Stimulated activated CD8-positive, alpha-beta memory T cell treated with anti-CD3 and anti-CD28 coated beads, Interleukin-12 subunit alpha, Interleukin-12 subunit beta, amount 100 ng/mL, for 1 hour (primary cell): ENCODE measurements around the gene EXPH5.
"Not testable (repeated sequence)": the region's sequence is repeated elsewhere in the genome, so short reads cannot be mapped to it uniquely, and the experiment has no call there.

ENCODE experiments used
- DNase-seq: peaks from one replicate; pipeline ENCODE4 v3.0.0-alpha.2; 2020; ENCODE audit warnings: low read depth

Gene EXPH5

DNA sequence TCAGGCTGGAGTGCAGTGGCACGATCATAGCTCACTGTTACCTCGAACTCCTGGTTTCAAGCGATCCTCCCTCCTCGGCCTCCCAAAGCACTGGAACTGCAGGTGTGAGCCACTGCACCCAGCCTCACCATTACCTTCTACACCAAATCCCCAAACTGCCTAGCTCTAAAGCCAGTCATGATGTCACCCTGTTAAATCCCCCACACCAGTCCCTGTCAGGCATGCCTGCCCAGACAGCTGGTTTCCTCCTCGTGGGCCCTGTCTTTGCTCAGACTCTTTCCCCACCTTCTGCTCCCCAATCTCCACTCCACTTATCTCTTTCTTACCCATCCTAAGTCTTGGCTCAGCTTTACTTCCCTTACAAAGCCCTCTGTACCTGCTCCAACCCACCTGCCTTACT, 12.5 kb upstream of the EXPH5 start:
- no peak for DNase-seq

DNA sequence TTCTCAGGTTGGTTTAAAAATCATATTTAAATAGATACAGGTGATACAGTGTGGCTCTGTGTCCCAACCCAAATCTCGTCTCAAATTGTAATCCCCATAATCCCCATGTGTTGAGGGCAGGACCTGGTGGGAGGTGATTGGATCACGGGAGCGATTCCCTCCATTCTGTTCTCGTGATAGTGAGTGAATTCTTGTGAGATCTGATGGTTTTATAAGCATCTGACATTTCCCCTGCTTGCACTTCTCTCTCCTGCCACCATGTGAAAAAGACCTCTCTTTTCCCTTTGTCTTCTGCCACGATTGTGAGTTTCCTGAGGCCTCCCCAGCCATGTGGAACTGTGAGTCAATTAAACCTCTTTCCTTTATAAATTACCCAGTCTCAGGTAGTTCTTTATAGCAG, 9.2 kb upstream of the EXPH5 start:
- DNase-seq: not testable (repeated sequence)

DNA sequence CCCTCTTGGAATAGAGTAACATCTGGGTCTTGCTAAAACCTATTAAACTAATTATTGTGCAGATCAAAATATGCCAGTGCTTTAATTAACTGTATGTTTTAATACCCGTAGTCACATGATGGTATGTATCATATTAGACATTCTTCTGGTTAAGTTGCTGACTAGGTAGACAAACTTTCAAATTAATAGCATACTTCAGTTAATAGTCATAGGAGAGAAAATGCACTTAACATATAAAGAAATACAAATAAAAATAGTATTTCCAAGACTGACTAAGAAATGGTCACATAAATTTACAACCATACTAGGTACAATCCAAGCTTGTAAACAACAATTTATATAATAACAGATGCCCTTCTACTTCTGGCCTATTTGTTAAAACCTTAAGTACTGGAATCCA, 7.6 kb upstream of the EXPH5 start:
- DNase-seq: no peak

DNA sequence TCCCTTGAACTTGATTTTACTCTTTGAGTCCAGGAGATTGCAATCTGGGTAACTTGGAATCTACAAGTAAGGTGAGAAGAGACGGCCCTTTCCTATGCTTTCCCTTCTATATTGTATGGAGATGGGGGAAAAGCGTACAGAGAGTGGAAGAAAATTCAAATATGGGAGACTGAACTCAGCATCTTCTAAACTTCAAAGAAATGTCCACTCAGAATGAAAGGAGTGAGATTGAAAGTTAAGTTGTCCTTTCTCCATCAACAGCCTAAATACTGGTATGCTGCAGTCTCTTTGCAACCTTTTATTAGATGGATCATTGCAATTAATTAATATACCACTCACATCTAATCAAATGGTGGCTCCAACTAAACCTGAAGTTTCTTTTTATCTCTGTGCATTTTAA, 6.4 kb upstream of the EXPH5 start:
- no peak for DNase-seq

DNA sequence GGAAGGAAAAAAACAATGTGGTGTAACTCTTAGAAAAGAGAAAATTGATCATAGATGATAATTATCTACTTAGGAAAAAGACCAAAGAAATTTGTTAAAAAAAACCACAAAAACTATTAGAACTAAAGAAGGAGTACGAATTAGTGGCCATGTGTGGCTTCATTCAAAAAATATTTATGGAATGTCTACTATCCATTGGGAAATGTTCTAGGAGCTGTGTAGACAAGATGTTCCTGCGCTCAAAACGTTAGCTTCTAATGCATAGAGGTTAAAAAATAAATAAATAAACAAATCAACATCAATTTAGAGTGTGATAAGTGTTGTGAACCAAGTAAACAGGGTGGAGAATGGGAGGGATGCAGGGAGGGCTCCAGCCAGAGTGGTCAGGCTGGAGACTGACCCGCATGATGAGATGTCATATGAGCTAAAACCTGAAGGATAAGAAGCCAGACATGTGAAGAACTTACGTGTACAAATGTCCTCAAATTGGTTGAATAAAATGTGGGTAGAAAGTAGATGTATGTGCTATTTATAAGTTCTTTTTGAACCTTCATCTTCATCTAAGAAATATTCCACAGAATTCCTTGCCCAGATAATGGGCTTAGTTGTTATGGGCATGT, 4.3 kb upstream of the EXPH5 start:
- DNase-seq: no peak

DNA sequence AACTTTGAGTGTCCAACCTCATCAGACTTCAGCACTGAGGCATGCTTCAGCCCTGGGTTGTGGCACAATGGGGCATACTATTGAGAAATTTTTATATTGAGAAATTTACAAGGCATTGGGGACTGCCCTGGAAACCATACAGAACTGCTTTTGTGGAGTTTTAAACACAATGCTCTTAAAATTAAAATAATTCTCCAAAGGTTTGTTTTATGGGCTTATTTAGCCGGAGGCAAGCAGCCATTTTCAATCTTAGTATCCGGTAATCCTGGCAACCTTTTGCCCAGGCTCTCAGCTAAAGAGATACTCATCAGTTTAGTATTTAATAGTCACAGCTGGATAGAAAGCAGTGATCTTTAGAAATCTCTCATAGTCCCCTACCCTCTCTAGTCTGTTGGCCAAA, 3.1 kb upstream of the EXPH5 start:
- DNase-seq: no peak

DNA sequence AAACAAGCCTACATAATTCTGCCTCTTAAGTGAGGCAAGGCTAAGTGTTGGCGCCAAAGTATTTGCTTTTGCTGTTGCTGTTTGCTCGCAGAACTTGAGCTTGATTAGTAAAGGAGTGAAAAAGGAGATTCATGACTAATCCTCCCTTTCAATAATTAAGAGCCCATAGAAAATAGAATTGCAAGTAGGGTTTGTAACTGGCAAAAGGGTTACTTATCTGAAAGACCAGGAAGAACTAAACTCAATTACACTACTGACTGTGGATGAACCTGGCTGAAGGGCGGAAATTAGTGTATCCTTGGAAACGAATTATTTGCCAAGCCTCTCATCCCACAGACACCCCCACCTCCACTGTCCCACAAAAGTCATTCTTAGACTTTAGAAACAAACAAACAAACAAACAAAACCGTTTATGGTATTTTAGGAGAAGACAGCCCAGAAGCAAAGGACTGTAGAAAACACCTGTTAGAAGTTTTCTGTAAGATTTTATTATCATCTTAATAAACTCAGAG, 411 bp upstream of the EXPH5 start:
- no peak for DNase-seq

DNA sequence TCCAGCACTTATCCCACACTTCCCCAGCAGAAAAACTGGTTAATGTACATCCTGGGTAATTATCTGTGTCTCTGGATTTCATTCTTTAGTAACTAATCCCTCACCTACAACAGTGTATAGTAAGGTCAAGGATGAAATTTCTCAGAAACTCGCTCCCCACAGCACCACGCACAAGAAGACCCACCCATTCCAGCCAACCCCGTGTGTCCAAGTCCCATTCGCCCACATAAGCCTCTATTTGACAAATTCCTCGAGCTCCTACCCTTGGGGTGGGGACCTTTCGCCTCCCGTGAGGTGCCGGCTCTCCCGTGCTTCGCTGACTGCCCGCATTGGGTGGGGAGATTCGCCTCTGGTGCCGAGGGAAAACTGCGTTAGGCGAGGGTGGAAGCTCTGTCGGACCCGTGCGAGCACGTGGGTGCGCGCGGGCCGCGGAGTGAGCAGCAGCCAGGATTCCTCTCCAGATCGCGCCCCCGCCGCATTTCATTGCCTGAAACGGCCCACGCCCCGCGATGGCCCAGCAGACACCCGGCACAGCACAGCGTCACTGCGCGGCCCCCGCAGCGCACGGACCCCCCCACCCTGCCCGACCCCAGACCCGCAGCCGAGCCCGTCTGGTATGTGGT, 866 bp downstream of the EXPH5 start:
- DNase-seq: no peak

DNA sequence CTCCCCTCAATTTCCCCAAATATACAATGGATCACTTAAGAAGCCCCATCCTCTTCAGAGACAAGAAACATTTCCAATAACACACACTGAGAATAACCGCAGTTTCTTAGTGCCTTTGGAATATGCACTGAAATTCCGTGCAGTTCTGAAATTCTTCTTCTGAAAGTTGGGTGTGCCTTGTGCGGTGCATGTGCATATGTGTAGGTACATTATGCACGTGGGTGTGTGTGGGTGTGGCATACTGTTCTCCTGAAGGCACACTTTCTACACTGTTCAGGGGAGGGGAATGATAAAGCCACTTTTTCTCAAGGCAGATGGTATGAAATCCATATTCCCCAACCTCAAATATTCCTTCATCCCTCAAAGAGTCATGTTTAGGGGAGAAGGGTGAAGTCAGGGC, 1.7 kb downstream of the EXPH5 start:
- no peak for DNase-seq

DNA sequence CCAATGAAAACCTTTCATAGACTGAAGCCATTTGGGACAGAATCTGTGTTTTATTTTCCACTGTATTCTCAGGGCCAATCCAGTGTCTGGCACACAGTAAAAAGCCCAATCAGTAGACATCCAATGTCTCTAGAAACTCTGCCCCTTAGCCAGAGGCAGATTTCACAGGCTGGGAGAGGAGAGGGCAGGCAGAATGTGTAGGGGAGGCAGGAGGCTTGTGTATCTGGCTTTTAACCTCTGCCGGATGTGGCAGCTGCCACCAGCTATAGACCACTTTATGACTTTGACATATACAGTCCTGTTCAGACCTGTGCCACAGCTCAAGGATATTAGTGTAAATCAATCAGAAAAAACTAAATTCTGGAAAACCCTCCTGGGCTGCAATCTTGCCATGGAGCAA, 4.4 kb downstream of the EXPH5 start:
- no peak for DNase-seq

DNA sequence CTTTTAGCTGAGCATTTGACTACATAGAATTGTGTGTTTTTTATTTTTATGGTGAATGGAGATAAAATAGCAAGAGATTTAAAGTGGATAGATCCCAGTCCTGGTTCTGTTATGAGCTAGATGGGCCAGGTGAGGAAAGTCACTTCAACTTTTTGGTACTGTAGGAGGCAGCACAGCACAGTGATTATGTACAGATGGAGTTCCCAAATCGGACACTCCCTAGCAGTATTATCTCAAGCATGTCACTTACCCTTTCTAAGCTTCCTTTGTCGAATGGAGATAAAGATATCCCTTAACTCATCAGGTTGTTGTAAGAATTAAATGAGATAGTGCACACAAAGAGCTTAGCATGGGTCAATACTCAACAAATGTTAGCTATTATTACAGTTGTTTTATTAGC, 5.3 kb downstream of the EXPH5 start:
- no peak for DNase-seq

DNA sequence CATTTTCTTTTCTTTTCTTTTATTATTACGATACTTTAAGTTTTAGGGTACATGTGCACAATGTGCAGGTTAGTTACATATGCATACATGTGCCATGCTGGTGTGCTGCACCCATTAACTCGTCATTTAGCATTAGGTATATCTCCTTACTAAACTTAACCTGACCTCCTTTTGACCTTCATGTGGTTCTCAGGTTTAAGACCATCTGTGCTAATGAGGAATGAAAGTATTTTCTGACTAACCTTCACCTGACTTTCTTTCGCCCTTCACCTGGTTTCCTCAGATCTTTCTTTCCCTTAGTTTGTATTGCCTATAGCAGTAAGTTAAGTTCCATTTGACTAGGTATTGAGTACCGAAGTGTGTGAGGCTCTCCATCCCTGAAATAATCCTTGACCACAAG, 6.5 kb downstream of the EXPH5 start:
- no peak for DNase-seq

DNA sequence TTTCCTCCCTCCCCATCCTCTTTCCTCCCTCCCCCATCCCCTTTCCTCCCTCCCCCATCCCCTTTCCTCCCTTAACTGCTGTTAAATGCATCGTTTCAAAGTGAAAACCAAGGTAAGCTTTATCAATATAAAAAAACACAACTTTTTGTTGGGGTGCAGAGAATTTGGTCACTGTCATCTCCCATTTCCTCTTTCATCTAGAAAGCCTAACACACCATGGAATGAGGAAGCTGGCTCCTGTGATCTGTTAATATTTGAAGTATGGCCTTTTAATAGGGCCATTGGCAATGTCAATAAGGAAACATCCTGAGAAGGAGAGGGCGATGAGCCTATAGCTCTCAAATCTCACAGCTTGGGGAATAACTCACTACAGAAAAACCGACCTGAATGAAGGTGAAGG, 7.0 kb downstream of the EXPH5 start:
- no peak for DNase-seq

DNA sequence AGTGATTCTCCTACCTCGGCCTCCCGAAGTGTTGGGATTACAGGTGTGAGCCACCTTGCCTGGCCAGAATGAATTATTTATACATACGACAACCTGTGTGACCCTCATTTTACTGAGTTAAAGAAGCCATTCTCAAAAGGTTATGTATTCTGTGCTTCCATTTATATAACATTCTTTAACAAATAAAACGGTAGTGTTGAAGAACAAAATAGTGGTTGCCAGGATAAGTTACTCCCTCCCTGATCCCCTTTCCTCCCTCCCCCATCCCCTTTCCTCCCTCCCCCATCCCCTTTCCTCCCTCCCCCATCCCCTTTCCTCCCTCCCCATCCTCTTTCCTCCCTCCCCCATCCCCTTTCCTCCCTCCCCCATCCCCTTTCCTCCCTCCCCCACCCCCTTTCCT, 7.4 kb downstream of the EXPH5 start:
- not testable (repeated sequence) for DNase-seq

DNA sequence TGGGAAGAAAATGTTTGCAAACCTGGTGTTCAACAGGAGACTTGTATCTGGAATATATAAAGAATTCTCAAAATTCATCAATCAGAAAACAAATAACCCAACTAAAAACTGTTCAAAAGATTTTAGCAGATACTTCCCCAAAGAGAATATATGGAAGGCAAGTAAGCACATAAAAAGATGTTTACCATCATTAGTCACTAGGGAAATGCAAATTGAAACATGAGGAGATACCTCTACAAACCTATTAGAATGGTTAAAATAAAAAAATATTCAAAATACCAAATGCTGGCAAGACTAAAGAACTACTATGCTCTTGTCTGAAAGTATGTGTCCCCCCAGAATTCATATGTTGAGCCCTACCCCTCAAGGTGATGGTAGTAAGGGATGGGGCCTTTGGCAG, 8.6 kb downstream of the EXPH5 start:
- DNase-seq: no peak

DNA sequence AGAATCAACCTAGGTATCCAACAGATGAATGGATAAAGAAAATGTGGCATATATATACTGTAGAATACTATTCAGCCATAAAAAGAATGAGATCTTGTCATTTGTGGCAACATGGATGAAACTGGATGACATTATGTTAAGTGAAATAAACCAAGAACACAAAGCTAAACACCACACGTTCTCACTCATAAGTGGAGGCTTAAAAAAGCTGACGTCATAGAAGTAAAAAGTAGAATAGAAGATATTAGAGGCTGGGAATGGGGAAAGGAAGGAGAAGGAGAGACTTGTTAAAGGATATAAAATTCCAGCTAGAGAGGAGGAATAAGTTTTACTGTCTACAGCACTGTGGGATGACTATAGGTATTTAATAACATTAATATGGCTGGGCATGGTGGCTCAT, 12.9 kb downstream of the EXPH5 start:
- no peak for DNase-seq

DNA sequence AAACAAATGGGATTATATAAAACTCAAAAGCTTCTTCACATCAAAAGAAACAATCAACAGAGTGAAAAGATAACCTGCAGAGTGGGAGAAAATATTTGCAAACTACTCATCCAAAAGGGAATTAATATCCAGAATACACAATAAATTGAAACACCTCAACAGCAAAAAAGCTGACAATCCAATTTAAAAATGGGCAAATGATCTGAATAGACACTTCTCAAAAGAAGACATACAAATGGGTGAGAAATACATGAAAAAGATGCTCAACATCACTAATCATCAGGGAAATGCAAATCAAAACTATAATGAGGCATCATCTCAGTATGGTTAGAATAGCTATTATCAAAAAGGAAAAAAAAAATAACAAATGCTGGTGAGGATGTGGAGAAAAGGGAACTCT, 13.5 kb downstream of the EXPH5 start:
- no peak for DNase-seq

DNA sequence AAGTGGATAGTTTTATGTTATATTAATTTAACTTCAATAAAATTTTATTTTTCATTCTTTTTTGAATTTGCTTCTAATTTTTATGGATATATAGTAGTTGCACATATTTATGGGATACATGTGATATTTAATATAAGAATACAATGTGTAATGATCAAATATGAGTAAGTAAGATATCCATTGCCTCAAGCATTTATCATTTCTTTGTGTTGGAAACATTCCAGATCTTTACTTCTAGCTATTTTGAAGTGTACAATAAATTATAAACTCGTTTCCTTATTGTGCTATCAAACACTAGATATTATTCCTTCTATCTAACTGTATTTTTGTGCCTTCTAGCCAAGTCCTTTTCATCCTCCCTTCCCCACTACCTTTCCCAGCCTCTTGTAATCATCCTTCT, 17.0 kb downstream of the EXPH5 start:
- no peak for DNase-seq

DNA sequence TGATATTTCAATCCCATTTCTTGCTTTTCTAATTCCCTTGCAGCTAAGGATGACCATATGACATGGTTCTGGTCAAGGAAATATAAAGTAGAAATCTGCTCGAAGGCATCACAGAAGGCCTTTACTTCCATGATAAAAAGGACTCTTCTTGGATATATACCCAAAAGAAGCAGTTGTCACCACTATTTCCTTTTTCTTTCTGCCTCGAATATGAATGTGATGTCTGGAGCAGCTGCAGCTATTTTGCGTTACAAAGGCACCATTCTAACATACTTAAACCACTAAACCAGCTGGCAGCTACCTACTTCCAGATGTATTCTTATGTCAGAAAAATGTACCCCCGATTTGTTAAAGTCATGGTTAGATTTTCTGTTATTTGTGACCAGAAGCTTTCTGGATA, 18.9 kb downstream of the EXPH5 start:
- DNase-seq: no peak

DNA sequence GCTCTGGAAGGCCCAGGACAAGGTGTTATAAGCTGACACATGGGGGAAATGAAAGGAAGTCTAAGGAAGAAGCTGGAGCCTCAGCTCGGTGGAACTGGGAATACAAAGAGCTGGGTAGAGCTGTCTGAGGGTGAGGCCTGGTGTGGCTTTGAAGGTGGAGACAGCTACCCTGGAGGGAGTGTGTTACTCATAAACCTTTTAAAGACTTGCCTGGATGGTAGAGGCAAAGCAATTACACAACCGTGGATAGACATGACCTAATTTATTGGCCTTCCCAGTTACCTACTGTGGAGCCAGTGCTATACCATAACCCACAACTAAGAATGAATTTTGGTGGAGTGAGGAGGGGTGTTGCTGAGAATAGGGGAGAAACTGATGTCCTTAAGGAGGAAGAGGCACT, 22.6 kb downstream of the EXPH5 start:
- no peak for DNase-seq

DNA sequence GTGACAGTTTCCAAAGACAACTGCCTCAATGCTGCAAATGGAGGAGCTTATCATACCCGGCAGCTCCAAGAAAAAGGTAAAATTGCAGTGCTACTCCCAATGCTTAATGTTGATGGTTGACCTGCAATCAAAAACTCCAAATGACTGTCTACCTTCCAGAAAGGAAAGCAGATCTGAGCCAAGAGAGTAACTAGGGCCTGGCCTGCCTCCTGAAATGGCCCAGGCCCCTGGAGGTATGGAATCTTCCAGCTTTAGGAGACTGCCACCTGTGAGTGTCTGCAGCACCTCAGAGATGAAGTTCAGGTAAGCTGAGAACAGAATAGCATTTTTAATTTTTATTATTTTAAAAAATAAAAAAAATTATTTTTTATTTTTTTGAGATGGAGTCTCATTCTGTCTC, 23.7 kb downstream of the EXPH5 start:
- no peak for DNase-seq

DNA sequence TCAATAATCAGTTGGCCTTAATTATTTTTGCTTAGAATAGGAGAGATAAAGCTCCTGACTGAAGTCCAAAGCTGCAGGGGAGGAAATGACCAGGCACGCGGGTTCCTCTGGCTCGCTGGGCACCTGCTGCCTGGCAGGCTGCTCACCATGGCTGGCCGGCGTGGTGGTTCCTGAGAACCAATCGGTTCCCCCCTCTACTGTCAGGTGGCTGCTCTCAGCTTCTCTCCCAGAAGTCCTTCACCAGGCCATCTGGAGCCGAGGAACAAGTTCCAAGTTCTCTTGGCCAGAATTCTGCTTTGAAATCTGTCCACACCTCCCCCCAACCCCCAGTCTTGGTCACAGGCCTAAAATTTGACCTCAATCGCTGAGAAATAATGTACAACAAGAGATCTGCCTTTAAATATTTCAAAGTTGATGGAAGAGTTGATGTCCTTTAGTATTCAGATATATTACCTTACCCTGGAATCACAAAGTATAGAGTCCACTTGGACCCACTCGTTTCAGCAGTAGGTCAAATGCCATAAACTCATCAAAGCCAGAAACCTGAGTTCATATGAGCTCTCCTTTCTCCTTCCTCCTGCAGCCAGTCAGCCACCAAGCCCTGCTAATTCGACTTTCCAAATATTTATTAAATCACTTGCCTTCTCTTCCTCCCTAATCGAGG, 25.2 kb downstream of the EXPH5 start:
- DNase-seq: no peak

DNA sequence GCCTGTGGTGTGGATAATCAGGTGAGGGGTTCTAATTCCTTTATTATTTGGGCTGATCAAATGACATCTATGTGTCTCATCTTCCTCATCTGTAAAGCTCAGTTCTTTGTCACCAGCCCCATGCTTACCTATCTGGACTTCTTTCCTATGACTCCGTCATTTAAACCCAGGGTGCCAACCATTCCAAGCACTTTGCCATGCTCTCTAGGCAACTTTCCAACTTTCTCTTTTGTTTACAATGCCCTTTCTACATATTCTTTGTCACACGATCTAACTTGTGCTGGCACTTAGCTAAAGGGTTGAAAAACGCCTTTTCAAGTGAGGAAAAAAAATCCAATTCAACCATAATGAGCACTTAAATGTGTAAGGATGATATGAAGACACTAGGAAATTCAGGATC, 27.9 kb downstream of the EXPH5 start:
- DNase-seq: no peak
